SH-SY5Y (cell line): ENCODE measurements around the gene MTNR1A.

ENCODE experiments used
- GATA2 ChIP-seq: IDR thresholded peaks from 2 replicates; pipeline ENCODE4 v1.6.1; 2011; ENCODE audit warnings: mild to moderate bottlenecking, low read depth, low read length
- GATA3 ChIP-seq: IDR thresholded peaks from 2 replicates; pipeline ENCODE4 v1.6.1; 2011; ENCODE audit warnings: low read depth, mild to moderate bottlenecking, low read length, moderate library complexity

DNA sequence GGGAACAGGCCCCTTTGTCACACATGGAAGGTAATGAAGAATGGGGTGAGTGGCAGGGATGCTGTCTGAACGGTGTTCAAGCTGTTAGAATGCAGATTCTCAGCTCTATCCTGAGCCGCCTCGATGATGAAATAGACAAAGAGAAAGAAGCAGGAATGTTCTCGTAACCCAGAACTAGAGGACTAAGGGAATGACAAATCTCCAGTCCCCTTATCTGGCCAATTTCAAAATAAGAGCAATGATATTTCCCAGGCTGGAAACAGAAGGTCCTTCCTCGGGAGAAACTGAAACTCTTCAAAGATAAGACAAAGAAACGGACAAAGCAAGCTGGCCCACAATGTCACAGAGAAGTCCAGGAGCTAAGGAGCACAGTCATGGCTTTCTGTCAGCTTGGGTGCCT lies 29.5 kb upstream of the MTNR1A start:
- TF ChIP-seq GATA2 (no peak), GATA3 (no peak)
